HepG2 (cell line): ENCODE measurements around the gene TUBG1.

Experiments
- CTCF ChIP-seq: sonication (generic); formaldehyde crosslinking; IDR thresholded peaks from 2 replicates; pipeline ENCODE4 v1.5.0; 2020; ENCODE audit warnings: mild to moderate bottlenecking, missing genetic modification reagents, moderate library complexity
- IKZF1 ChIP-seq: fragments of 450-650 bp; IDR thresholded peaks from 2 replicates; pipeline ENCODE4 v1.7.1; 2016
- REST ChIP-seq, 2 experiments: IDR thresholded peaks; 2 replicates each; pipeline ENCODE4 v1.6.1; 2011 to 2012; ENCODE audit warnings: low read length in 2 of 2, borderline replicate concordance in 1 of 2, low read depth in 1 of 2, mild to moderate bottlenecking in 1 of 2, moderate library complexity in 1 of 2
- SIN3B ChIP-seq: fragments of 150-350 bp; IDR thresholded peaks from 2 replicates; pipeline ENCODE4 v1.6.1; 2014; ENCODE audit warnings: low read length
- TAF1 ChIP-seq: sonication (generic); formaldehyde crosslinking; IDR thresholded peaks from 2 replicates; pipeline ENCODE4 v1.4.0; 2020; ENCODE audit warnings: missing genetic modification reagents
- ZFP36 ChIP-seq: fragments of 150-350 bp; IDR thresholded peaks from 2 replicates; pipeline ENCODE4 v1.6.1; 2018; ENCODE audit warnings: borderline replicate concordance, low read length, low read depth; ENCODE audit not compliant: partially characterized antibody

- TF ChIP-seq REST (IDR thresholded peaks at IDR 0.05; ENCODE audit: borderline replicate concordance in 1 of 2, low read depth in 1 of 2, low read length in 2 of 2) (no peak), CTCF (no peak), IKZF1 (no peak), TAF1 (CRISPR knock-in tag) (no peak), SIN3B (no peak), ZFP36 (no peak)
Measured at GRCh38 chr17:42591411-42591810, 18.1 kb upstream of the TUBG1 start.
